T-helper 17 cell (primary cell): ENCODE data around the gene TBCC. TPM values are rescaled to one million over a fixed set of nuclear protein-coding genes. Genes with fewer than 3 reads are reported as not detected.
"Not testable (repeated sequence)": the region's sequence is repeated elsewhere in the genome, so short reads cannot be mapped to it uniquely, and the experiment has no call there.

Source experiments
- ATAC-seq: fragments of 150-1000 bp; cut with Tn5 transposase; 2 replicates; pipeline ENCODE4 v1.10.0; 2021; ENCODE audit warnings: mild to moderate bottlenecking, moderate library complexity
- DNase-seq, 3 donors: peaks; one replicate each; pipeline versions ENCODE4 v3.0.0 to v3.0.0-alpha.2; 2020 to 2021
- H3K9me3 ChIP-seq: one replicate; pipeline ENCODE4 v1.7.0; 2013; ENCODE audit warnings: low read length, mild to moderate bottlenecking; ENCODE audit not compliant: control insufficient read depth, poor library complexity, severe bottlenecking
- H3K27ac Mint-ChIP-seq: one replicate; pipeline ENCODE4 v1.8.0; 2022; ENCODE audit warnings: mild to moderate bottlenecking, moderate library complexity, mixed read lengths
- H3K27me3 Mint-ChIP-seq: one replicate; pipeline ENCODE4 v1.8.0; 2022; ENCODE audit warnings: mixed read lengths
- H3K36me3 Mint-ChIP-seq: one replicate; pipeline ENCODE4 v1.8.0; 2022; ENCODE audit warnings: low read depth, mixed read lengths
- H3K4me1 Mint-ChIP-seq: one replicate; pipeline ENCODE4 v1.8.0; 2022; ENCODE audit warnings: mild to moderate bottlenecking, mixed read lengths
- H3K4me3 Mint-ChIP-seq: one replicate; pipeline ENCODE4 v1.8.0; 2022; ENCODE audit warnings: mild to moderate bottlenecking, moderate library complexity, mixed read lengths
- total RNA-seq, 4 donors: library from RNA in 2 of 4; stranded (reverse) in 2 of 4; gene quantifications; one replicate each; pipeline ENCODE4 v1.2.3 and lab custom pipeline; 2022 to 2026

The TBCC gene
- total RNA-seq, 2 donors from 2014 or later, result 71.5 to 73.2 TPM

DNA sequence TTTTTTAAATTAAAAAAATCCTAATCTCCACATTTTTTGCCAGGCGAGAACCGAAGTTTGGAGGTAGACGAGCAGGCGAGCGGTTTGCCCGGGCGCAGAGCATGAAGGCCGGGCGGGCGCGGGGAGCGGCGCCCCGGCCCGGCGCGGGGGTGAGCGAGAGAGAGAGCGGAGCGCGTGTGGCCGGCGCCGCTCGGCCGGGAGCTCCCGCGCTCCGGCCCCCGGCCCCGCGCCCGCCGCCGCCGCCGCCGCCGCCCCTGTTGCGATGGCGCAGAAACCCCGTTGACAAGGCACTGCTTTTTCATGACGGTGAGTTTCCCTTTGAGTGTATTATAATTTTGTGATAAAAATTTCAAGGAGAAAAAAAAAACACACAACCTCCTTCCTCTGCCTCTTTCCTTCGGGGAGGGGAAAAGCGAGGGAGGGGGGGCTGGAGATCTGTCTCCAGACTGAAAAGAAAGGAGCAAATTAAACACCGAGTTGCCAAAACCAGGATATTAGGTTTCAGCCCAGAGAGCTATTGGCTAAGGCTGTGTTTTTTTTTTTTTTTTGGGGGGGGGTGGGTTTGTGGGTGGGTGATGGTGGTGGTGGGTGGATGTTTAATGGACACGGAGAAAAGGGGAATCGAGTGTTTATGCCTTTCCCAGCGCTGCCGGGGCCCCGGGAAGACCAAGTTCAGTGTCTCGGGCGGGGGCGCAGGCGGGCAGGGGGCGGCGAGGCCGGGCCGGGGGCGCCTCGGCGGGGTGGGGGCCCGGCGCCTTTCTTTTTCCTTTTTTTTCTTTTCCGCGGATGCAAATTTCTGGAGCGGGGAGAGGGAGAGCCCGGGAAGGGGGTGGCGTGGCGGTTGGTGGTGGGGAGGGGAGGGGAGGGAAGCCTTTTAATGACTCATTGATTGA is 36.1 kb upstream of the TBCC start, which contains the start of gene BICRAL:
TSS of gene BICRAL (plus strand) at position 257 of the 893 bp plus-strand sequence. CDS start 39,971 bp downstream, outside the sequence.
- no peaks in the 10 kb centered on the region for H3K27me3 Mint-ChIP-seq
- DNase-seq (peak; percentile 57 to 72 (median 57)), ATAC-seq (peak; percentile 35)
- peaks cover 3% of the 10 kb centered on the region for H3K36me3 Mint-ChIP-seq
- H3K9me3 ChIP-seq, result no peaks in the 10 kb centered on the region
- H3K4me3 Mint-ChIP-seq, result no peak within 1 kb of the TSS
- peaks cover 38% of the 10 kb centered on the region for H3K4me1 Mint-ChIP-seq
- no peak within 1 kb of the TSS for H3K27ac Mint-ChIP-seq

DNA sequence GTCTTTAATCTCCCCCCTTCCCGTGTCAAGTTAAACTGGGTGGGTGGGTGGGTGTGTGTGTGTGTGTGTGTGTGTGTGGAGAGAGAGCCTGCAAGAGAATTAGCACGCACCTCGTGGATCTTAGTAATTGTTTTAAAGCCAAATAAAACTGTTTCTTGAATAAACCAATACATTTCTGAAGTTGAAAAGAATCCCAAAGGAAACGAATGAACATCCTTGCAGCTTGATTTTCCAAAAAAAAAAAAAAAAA is 35.6 kb upstream of the TBCC start:
- ATAC-seq, result no peak
- no peak for DNase-seq
- Mint-ChIP-seq H3K4me1 (peaks cover 41% of the 10 kb centered on the region), H3K4me3 (no peak overlapping the region), H3K27me3 (no peaks in the 10 kb centered on the region), H3K27ac (no peak overlapping the region), H3K36me3 (peaks cover 3% of the 10 kb centered on the region)
- H3K9me3 ChIP-seq, result no peaks in the 10 kb centered on the region

GRCh38 chr6:42779521-42779920 is 33.6 kb upstream of the TBCC start:
- Mint-ChIP-seq H3K4me1 (peaks cover 35% of the 10 kb centered on the region), H3K4me3 (no peak overlapping the region), H3K27ac (no peak overlapping the region), H3K27me3 (no peaks in the 10 kb centered on the region), H3K36me3 (peaks cover 3% of the 10 kb centered on the region)
- ATAC-seq (no peak), DNase-seq (no peak)
- no peaks in the 10 kb centered on the region for H3K9me3 ChIP-seq

DNA sequence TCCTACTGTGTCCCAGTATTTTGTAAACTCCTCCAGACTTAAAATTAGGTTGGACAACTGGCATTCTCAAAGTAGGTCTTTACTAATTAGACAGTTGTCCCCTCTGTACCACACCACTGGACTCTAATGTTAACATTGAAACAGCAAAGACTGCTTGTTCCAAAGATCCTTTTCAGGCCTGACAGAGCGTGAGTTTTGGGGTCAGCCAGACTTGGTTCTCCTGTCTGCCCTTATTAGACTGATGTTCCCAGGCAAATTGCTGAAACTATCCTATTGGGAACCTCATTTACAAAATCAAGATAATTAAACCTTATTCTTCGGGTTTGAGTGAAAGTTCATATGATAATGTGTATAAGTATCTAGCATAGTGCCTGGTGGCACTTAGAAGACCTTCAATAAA is 32.2 kb upstream of the TBCC start:
- no peak overlapping the region for H3K27ac Mint-ChIP-seq
- no peak for DNase-seq
- H3K4me3 Mint-ChIP-seq, result no peak overlapping the region
- H3K4me1 Mint-ChIP-seq, result peaks cover 41% of the 10 kb centered on the region
- H3K36me3 Mint-ChIP-seq, result no peaks in the 10 kb centered on the region
- no peaks in the 10 kb centered on the region for H3K9me3 ChIP-seq
- ATAC-seq, result no peak
- no peaks in the 10 kb centered on the region for H3K27me3 Mint-ChIP-seq

DNA sequence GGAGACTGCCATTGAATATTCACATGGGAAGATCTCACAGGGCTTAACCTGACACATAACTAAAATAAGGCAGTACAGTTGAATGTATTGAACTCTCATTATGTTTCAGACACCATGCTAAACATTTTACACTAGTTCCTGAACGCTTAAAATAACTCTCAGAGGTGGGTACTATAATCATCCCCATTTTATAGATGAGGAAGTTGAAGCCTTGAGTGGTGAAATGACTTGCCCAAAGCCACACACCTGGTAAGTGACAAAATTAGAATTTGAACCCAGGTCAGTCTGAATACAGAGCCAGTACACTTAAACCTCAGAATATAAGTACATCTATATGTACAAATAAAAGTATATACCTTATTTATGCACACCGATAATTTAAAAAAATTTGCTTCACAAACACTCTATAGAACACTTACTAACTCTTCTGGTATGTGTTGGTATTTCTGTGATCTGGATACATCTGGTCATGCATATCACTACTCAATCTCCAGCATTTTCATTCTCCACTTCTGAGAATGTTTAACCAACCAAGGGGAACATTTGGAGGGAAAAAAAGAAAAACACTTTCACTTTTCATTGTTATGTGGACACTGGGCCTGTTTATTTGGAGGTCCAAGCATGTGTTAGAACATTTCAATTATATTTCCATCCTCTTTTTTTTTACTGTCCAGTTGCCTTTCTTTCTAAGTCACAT is 31.4 kb upstream of the TBCC start:
- H3K36me3 Mint-ChIP-seq, result no peaks in the 10 kb centered on the region
- H3K4me1 Mint-ChIP-seq, result peaks cover 46% of the 10 kb centered on the region
- H3K27ac Mint-ChIP-seq, result peak overlapping the region; percentile 100

GRCh38 chr6:42774821-42775487 is 29.1 kb upstream of the TBCC start:
- H3K9me3 ChIP-seq, H3K27me3 Mint-ChIP-seq, H3K36me3 Mint-ChIP-seq: not testable (repeated sequence)
- DNase-seq (peak in 2 of 3 donors; percentile 23 to 27), ATAC-seq (peak; percentile 43)
- H3K4me1 Mint-ChIP-seq, result peaks cover 63% of the 10 kb centered on the region
- H3K4me3 Mint-ChIP-seq, result peak overlapping the region; percentile 89
- H3K27ac Mint-ChIP-seq, result peak overlapping the region; percentile 100

More for the DNA sequence above, 31.4 kb upstream of the TBCC start:
- no peaks in the 10 kb centered on the region for H3K9me3 ChIP-seq
- no peaks in the 10 kb centered on the region for H3K27me3 Mint-ChIP-seq
- ATAC-seq, result no peak
- DNase-seq, result no peak
- H3K4me3 Mint-ChIP-seq, result peak overlapping the region; percentile 19

DNA sequence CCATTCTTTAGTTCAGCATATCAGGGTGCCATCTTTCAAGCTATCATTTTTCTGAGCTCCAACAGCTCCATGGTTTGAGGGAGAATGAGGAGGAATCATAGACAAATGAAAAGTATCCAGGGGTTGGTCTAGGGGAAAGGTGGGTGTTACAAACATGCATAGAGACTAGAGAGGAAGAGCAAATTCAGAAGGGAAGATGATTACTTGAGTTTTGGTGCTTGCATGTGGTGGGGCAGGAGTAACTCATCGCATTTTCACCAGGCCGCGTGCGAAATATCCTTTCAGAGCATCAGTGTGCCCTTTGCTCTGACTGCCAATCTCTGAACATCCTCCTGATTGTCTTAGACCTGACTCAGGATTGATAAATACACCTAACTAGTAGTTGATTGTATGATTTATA is 28.3 kb upstream of the TBCC start:
- peak overlapping the region; percentile 100 for H3K27ac Mint-ChIP-seq
- DNase-seq (no peak), ATAC-seq (no peak)
- no peaks in the 10 kb centered on the region for H3K27me3 Mint-ChIP-seq
- peaks cover 3% of the 10 kb centered on the region for H3K36me3 Mint-ChIP-seq
- peaks cover 64% of the 10 kb centered on the region for H3K4me1 Mint-ChIP-seq
- no peaks in the 10 kb centered on the region for H3K9me3 ChIP-seq
- H3K4me3 Mint-ChIP-seq, result peak overlapping the region; percentile 89

- H3K9me3 ChIP-seq, result no peaks in the 10 kb centered on the region
- peak in 2 of 3 donors; percentile 27 for DNase-seq
- Mint-ChIP-seq H3K36me3 (peaks cover 3% of the 10 kb centered on the region), H3K4me1 (peaks cover 54% of the 10 kb centered on the region), H3K27me3 (no peaks in the 10 kb centered on the region), H3K27ac (peak overlapping the region; percentile 100), H3K4me3 (peak overlapping the region; percentile 88)
- peak; percentile 46 for ATAC-seq
Observed at GRCh38 chr6:42771741-42772100, 25.8 kb upstream of the TBCC start.

DNA sequence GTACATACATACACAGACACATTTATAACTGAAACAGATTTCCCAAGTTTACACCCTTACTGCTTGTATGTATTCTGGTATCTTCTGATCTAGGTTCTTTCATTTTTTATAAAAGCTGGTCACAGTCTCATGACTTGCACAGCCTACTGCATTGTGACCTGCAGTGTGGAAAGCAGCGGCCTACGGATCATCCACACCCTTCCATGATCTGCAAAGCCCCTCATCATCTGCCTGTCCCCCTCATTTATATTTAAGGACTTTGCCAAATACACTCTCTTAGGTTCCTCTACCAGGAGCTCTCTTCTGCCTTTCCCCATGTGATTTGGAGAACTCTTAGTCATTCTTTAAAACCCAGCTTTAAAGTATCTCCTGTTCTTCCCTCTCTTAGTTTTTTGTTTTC is 23.9 kb upstream of the TBCC start:
- H3K36me3 Mint-ChIP-seq, result peaks cover 3% of the 10 kb centered on the region
- no peak for DNase-seq
- peak overlapping the region; percentile 100 for H3K27ac Mint-ChIP-seq
- peak overlapping the region; percentile 73 for H3K4me3 Mint-ChIP-seq
- no peaks in the 10 kb centered on the region for H3K9me3 ChIP-seq
- H3K27me3 Mint-ChIP-seq, result no peaks in the 10 kb centered on the region
- no peak for ATAC-seq
- H3K4me1 Mint-ChIP-seq, result peaks cover 50% of the 10 kb centered on the region

DNA sequence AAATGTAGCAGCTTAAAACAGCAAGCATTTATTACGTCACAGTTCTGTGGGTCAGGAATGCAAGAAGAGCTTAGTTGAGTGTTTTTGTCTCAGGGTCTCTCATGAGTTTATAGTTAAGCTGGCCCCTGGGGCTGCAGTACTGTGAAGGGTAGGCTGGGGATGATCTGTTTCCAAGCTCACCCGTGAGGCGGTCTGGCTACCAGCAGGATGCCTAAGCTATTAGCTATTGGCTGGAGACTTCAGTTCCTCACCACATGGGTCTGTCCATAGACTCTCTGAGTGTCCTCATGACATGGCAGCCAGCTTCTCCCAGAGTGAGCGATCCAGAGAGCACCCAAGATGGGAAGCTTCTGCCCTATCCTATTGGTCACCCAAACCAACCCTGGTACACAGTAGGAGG is 23.1 kb upstream of the TBCC start:
- H3K27me3 Mint-ChIP-seq, result no peaks in the 10 kb centered on the region
- H3K27ac Mint-ChIP-seq, result peak overlapping the region; percentile 100
- ATAC-seq, result no peak
- peaks cover 42% of the 10 kb centered on the region for H3K4me1 Mint-ChIP-seq
- H3K9me3 ChIP-seq, result no peaks in the 10 kb centered on the region
- H3K4me3 Mint-ChIP-seq, result no peak overlapping the region
- peaks cover 3% of the 10 kb centered on the region for H3K36me3 Mint-ChIP-seq
- DNase-seq, result no peak

GRCh38 chr6:42766163-42766670 is 20.3 kb upstream of the TBCC start:
- no peak for DNase-seq
- Mint-ChIP-seq H3K27me3 (no peaks in the 10 kb centered on the region), H3K4me1 (peaks cover 23% of the 10 kb centered on the region), H3K36me3 (peaks cover 3% of the 10 kb centered on the region), H3K27ac (no peak overlapping the region), H3K4me3 (no peak overlapping the region)
- ATAC-seq, result no peak
- H3K9me3 ChIP-seq, result no peaks in the 10 kb centered on the region

- peak overlapping the region; percentile 54 for H3K27ac Mint-ChIP-seq
- peaks cover 14% of the 10 kb centered on the region for H3K4me1 Mint-ChIP-seq
- H3K36me3 Mint-ChIP-seq, result peaks cover under 1% of the 10 kb centered on the region
- H3K9me3 ChIP-seq, result no peaks in the 10 kb centered on the region
- H3K27me3 Mint-ChIP-seq, result no peaks in the 10 kb centered on the region
- no peak for ATAC-seq
- no peak overlapping the region for H3K4me3 Mint-ChIP-seq
- DNase-seq, result no peak
Observed at GRCh38 chr6:42764911-42765648, 19.2 kb upstream of the TBCC start.

- no peak for DNase-seq
- Mint-ChIP-seq H3K27me3 (no peaks in the 10 kb centered on the region), H3K4me1 (peaks cover 21% of the 10 kb centered on the region), H3K36me3 (peaks cover 5% of the 10 kb centered on the region), H3K4me3 (no peak overlapping the region), H3K27ac (peak overlapping the region; percentile 67)
- H3K9me3 ChIP-seq, result no peaks in the 10 kb centered on the region
- no peak for ATAC-seq
Observed at GRCh38 chr6:42762950-42763349, 17.0 kb upstream of the TBCC start.
